Measurements from ENCODE around the gene CACNA1F.

CACNA1F gene

DNA sequence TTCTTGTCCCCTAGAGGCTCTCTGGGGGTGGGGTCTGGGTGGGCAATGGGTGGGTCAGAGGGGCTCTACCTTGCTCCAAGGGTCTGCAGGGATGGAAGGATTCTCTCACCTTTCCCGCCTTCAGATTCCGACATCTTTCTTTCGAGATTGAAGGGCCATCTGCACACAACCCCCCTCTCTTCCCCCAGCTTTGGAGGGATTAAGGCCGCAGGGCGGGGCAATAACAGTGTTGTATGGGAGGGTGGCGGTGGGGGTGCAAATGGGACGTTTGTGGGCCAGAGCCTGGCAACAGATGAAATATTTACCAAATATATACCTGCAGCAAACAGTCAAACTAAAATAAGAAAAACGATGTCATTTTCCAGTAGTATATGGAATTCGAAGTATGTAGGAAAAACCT, at the start of gene CACNA1F:
Gene CACNA1F (minus strand): TSS at position 165 of the 400 bp plus-strand sequence. CDS start 31 bp downstream, at position 134.
- DNase-seq: no peak

- DNase-seq: peak; percentile 0 to 6
These were observed 49.5 kb upstream of the CACNA1F start for GRCh38 chrX:49282647-49283011.

DNA sequence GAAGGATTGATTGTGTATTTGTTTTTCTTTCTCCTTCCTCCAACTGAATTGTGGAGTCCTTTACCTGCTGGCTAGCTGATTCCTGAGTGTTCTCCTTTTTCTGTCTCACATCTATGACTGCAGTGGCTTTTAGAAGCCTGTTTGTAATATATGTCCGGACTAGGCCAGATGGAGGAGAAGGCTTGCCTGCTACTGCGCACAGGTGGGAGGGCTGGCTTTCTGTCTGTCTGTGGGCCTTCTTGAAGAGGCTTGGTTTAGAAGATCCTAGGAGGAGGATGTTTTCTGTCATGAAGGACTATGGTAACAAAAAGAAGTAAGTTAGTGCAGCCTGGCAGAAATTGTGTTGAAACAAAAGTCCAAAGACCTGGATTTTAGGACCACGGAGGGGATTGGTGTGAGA, 44.9 kb upstream of the CACNA1F start:
- no peak for DNase-seq

GRCh38 chrX:49277535-49277830, 44.3 kb upstream of the CACNA1F start:
- no peak for DNase-seq

GRCh38 chrX:49276671-49277534, 43.8 kb upstream of the CACNA1F start:
- DNase-seq: no peak

- no peak for DNase-seq
These were observed 43.1 kb upstream of the CACNA1F start for GRCh38 chrX:49276207-49276606.

GRCh38 chrX:49273181-49273727, 40.1 kb upstream of the CACNA1F start:
- DNase-seq: no peak

GRCh38 chrX:49272421-49272820, 39.3 kb upstream of the CACNA1F start:
- no peak for DNase-seq

GRCh38 chrX:49271341-49271740, 38.2 kb upstream of the CACNA1F start:
- DNase-seq: no peak

- no peak for DNase-seq
These were observed 37.2 kb upstream of the CACNA1F start for GRCh38 chrX:49270249-49270921.

GRCh38 chrX:49269767-49270248, 36.7 kb upstream of the CACNA1F start, which contains the start of gene PPP1R3F:
TSS of gene PPP1R3F (plus strand) at chrX:49269793. CDS start at chrX:49269870, 77 bp downstream.
- no peak for DNase-seq

- peak; percentile 86 to 91 for DNase-seq
These were observed 36.0 kb upstream of the CACNA1F start for GRCh38 chrX:49269010-49269766.

- DNase-seq: no peak
These were observed 35.5 kb upstream of the CACNA1F start for GRCh38 chrX:49268702-49269009.

DNA sequence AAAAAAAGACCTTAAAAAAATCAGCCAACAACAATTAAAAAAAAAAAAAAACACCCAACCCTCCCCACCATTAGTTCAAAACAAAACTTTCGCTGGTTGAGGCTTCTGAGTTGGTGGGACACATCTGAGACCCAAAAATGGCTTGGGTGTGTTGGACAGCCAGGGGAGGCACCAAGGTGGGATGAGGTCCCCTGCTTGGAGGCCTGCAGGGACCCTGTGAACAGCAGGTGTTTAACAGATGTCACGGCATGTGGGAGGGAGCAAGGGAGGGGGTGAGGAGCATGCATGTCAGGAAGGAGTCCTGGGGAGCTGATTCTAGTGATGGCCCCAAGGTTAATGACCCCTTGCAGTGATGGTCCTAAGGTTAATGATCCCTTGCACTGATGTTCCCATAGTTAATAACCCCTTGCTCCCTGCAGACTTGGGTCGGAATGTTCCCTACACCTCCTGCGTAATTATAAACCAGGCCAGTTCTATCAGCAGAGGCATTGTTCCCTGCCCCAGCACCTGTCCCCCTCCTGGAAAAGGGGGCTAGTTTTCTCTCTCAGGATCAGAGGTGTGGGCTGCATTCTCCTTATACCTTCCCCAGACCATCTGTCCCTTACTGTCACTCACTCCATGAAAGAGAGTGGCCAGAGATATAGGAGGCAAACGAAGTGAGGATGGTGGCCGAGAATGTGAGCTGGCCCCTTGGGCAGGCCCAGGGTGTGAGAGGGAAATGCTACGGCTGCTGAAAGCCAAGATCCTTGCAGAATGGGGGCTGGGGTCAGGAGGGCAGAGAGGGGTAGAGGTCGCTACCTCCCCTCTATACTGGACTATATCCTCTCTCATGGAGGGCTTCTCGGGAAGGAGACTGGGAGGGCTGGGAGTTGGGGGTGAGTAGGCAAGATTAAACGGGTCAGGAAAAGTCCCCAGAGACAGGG, 33.6 kb upstream of the CACNA1F start:
- DNase-seq: no peak

DNA sequence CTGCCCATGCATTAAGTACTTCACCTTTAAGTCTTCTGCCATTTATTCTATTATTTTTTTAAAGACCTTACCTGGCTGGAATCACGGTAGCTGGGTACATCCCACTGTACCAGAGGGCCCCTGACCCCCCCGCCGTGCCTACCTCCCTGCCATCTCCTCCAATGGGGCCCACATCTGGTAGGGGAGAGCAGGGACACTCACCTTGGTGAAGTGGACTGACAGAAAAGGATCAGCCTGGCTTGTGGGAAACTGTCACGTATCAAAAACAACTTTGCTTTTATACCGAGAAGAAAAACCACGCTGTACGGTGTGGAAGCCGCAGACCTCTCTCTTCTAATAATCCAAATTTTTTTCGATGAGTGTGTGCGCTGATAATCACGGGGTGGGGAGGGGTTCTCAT, 31.3 kb upstream of the CACNA1F start, which contains the start of gene FOXP3:
Gene FOXP3 (minus strand): TSS at position 251 of the 400 bp plus-strand sequence. CDS start 6,205 bp downstream, outside the sequence.
- no peak for DNase-seq

GRCh38 chrX:49263631-49264030, 30.5 kb upstream of the CACNA1F start:
- DNase-seq: no peak

- no peak for DNase-seq
These were observed 29.5 kb upstream of the CACNA1F start for GRCh38 chrX:49262603-49263002.

DNA sequence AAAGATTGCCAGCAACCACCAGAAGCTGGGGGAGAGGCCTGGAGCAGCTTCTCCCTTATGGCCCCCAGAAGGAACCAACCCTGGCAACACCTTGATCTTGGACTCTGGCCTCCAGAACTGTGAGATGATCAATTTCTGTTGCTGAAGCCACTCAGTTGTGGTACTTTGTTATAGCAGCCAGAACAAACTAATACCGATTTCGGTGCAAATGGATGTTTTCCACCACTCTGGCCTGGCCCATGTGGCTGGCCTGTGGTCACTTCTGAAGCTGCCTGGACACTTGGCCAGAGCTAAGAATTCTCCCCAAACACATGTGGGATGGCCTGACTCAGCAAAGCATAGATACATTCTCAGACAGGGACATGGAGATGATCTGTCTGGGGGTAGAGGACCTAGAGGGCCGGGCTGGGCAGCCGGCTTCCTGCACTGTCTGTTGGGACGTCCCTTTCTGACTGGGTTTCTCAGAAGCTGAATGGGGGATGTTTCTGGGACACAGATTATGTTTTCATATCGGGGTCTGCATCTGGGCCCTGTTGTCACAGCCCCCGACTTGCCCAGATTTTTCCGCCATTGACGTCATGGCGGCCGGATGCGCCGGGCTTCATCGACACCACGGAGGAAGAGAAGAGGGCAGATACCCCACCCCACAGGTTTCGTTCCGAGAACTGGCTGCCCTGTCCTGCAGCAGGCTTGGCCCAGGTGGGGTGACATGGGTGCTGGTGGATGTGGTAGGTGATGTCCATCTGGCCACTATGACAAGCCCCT, 27.3 kb upstream of the CACNA1F start:
- no peak for DNase-seq

GRCh38 chrX:49258749-49259124, 25.6 kb upstream of the CACNA1F start:
- no peak for DNase-seq

- DNase-seq: no peak
These were observed 25.0 kb upstream of the CACNA1F start for GRCh38 chrX:49257846-49258748.

All from AML-193 (cell line).